ENCODE results near the gene ADAMTS17. TPM values are rescaled to one million over a fixed set of nuclear protein-coding genes. Genes with fewer than 3 reads are reported as not detected.
A peak's percentile ranks its signal among the peaks of the same experiment; 100 is the strongest.

The ADAMTS17 gene
- total RNA-seq, 1 donor from 2014 or later, result 3.4 TPM

DNA sequence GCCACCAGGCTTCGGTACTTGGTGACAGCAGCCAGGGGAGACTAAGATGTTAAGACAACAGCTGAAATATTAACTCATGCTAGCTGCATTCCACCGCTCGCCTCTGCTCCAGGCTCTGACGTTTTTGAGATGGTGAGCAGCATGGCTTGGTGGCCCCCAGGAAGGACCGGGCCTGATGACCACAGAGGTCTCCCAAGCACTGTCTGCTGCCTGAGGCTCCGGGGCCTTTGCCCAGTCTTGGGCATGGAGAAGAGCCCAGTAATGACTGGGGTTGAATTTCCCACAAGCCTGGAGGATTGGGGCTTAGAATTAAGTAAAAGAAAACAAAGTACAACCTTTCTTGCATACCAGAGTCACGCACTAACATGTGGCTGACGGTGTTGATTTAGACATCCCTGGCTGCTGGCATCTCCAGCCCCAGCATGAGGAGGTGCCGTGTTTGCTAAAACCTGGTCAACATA lies 364.9 kb downstream of the ADAMTS17 start:
- DNase-seq (ENCODE audit: low spot score), result no peak
- TF ChIP-seq, protein P1, sequence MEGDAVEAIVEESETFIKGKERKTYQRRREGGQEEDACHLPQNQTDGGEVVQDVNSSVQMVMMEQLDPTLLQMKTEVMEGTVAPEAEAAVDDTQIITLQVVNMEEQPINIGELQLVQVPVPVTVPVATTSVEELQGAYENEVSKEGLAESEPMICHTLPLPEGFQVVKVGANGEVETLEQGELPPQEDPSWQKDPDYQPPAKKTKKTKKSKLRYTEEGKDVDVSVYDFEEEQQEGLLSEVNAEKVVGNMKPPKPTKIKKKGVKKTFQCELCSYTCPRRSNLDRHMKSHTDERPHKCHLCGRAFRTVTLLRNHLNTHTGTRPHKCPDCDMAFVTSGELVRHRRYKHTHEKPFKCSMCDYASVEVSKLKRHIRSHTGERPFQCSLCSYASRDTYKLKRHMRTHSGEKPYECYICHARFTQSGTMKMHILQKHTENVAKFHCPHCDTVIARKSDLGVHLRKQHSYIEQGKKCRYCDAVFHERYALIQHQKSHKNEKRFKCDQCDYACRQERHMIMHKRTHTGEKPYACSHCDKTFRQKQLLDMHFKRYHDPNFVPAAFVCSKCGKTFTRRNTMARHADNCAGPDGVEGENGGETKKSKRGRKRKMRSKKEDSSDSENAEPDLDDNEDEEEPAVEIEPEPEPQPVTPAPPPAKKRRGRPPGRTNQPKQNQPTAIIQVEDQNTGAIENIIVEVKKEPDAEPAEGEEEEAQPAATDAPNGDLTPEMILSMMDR (IDR thresholded peaks at IDR 0.05), result no peak
- Mint-ChIP-seq H3K9me3 (ENCODE audit: low read depth) (no peaks in the 10 kb centered on the region), H3K4me1 (ENCODE audit: low read depth) (peaks cover 22% of the 10 kb centered on the region), H3K27ac (ENCODE audit: unreplicated experiment) (peak overlapping the region; percentile 82), H3K27me3 (ENCODE audit: low read depth) (no peaks in the 10 kb centered on the region), H3K4me3 (ENCODE audit: unreplicated experiment) (no peak overlapping the region), H3K36me3 (ENCODE audit: low read depth) (no peaks in the 10 kb centered on the region)

DNA sequence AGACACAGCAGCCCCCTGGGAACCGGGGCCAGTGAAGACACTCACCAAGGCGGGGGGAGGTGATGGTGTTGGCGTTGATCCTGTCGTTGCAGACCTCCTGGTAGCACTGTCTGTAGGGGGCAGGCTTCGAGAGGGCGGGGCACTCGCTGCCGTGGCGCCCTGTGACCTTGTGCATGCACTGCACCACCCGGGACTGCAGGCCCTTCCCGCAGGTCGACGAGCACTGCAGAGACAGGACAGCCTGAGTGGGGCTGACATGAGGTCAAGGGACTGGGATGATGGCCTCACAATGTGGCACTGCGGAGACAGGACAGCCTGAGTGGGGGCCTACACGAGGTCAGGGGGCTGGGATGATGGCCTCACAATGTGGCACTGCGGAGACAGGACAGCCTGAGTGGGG lies 365.8 kb downstream of the ADAMTS17 start:
- Mint-ChIP-seq H3K27ac (ENCODE audit: unreplicated experiment) (no peak overlapping the region), H3K36me3 (ENCODE audit: low read depth) (no peaks in the 10 kb centered on the region), H3K27me3 (ENCODE audit: low read depth) (no peaks in the 10 kb centered on the region), H3K4me1 (ENCODE audit: low read depth) (peaks cover 18% of the 10 kb centered on the region), H3K9me3 (ENCODE audit: low read depth) (no peaks in the 10 kb centered on the region), H3K4me3 (ENCODE audit: unreplicated experiment) (no peak overlapping the region)
- DNase-seq (ENCODE audit: low spot score), result no peak
- TF ChIP-seq, protein P1 (IDR thresholded peaks at IDR 0.05), result no peak

DNA sequence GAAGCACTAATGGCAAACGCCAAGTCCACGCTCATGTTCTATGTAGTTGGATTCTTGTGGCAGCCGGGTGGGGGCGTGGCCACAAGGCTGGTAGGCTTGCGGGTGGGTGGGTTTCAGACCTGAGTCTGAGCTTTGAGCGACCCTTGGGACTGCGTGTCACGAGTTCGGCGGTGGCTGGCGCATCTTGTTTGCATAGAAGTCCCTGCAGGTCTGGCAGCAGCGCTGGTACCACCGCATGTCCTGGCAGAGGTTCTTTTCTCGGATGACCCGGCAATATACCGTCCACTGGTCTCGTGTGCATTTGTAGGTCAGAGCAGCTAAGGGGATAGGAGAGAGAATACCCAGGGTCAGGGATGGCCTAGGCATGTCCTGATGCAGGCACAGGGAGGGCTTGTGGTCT lies 367.5 kb downstream of the ADAMTS17 start:
- TF ChIP-seq, protein P1 (IDR thresholded peaks at IDR 0.05), result no peak
- Mint-ChIP-seq H3K9me3 (ENCODE audit: low read depth) (no peaks in the 10 kb centered on the region), H3K27ac (ENCODE audit: unreplicated experiment) (no peak overlapping the region), H3K4me1 (ENCODE audit: low read depth) (peaks cover 15% of the 10 kb centered on the region), H3K27me3 (ENCODE audit: low read depth) (no peaks in the 10 kb centered on the region), H3K36me3 (ENCODE audit: low read depth) (no peaks in the 10 kb centered on the region), H3K4me3 (ENCODE audit: unreplicated experiment) (no peak overlapping the region)
- DNase-seq (ENCODE audit: low spot score), result peak; percentile 83

DNA sequence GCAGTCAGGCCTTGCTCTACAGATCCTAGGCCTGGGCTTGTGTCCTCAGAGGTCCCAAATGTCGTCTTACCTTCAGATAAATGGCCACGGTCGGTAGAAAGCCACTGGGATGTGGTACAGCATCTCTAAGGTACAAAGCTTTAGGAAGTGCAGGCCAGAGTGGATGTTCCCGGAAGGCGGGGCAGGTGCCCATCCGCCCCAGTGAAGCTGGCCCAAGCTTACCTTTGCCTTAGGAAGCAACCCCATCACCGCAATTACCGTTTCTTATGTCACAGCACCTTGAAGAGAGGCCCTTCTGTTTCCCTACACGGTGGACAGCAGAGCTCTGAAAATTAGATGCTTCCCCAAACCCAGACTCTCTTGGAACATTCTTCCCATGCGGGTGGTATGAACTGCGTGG lies 368.4 kb downstream of the ADAMTS17 start:
- peaks cover 15% of the 10 kb centered on the region for H3K4me1 Mint-ChIP-seq (ENCODE audit: low read depth)
- TF ChIP-seq, protein P1 (IDR thresholded peaks at IDR 0.05), result no peak
- no peaks in the 10 kb centered on the region for H3K27me3 Mint-ChIP-seq (ENCODE audit: low read depth)
- H3K9me3 Mint-ChIP-seq (ENCODE audit: low read depth), result no peaks in the 10 kb centered on the region
- no peak overlapping the region for H3K4me3 Mint-ChIP-seq (ENCODE audit: unreplicated experiment)
- no peak overlapping the region for H3K27ac Mint-ChIP-seq (ENCODE audit: unreplicated experiment)
- H3K36me3 Mint-ChIP-seq (ENCODE audit: low read depth), result no peaks in the 10 kb centered on the region
- DNase-seq (ENCODE audit: low spot score), result no peak

DNA sequence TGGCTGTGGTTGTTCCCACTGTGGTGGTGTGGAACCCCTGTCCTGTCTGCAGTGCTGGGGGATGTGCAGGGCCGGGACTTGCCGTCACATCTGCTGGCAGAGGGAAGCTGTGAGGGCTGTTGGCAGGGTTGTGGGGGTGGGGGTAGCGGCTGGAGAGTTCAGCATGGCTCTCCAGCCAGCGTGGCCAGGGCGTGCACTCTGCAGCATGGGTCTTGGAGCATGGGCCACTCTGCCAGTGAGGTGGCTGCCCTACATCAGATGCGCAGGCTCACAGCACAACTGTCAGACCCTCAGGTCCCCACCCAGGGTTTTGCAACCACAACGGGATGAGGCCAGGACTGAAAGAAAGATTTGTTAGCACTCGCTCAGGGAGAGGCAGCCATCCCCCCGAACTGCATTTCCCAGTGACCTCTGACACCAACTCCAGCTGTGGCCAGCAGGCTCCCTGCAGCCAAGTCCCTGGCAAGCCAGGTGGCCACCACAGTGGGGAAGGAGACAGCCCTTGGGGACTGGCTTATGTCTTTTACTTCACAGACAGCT lies 370.8 kb downstream of the ADAMTS17 start:
- H3K4me1 Mint-ChIP-seq (ENCODE audit: low read depth), result peaks cover 3% of the 10 kb centered on the region
- no peaks in the 10 kb centered on the region for H3K9me3 Mint-ChIP-seq (ENCODE audit: low read depth)
- no peak overlapping the region for H3K27ac Mint-ChIP-seq (ENCODE audit: unreplicated experiment)
- TF ChIP-seq, protein P1 (IDR thresholded peaks at IDR 0.05), result no peak
- H3K4me3 Mint-ChIP-seq (ENCODE audit: unreplicated experiment), result no peak overlapping the region
- H3K36me3 Mint-ChIP-seq (ENCODE audit: low read depth), result no peaks in the 10 kb centered on the region
- peak; percentile 59 for DNase-seq (ENCODE audit: low spot score)
- H3K27me3 Mint-ChIP-seq (ENCODE audit: low read depth), result no peaks in the 10 kb centered on the region
